Fibroblast of lung (primary cell): ENCODE results near the gene KCNRG.

ENCODE experiments used
- CTCF ChIP-seq, 2 donors: IDR thresholded peaks in 1 of 2; conservative IDR thresholded peaks in 1 of 2; 1 replicate in 1 of 2; 2 replicates in 1 of 2; pipeline ENCODE4 v1.5.1; 2011 to 2012; ENCODE audit warnings: low read length in 2 of 2, control low read depth in 1 of 2, inconsistent platforms in 1 of 2, low read depth in 1 of 2, mild to moderate bottlenecking in 1 of 2
- EZH2 ChIP-seq: IDR thresholded peaks from 2 replicates; pipeline ENCODE4 v1.5.1; 2012; ENCODE audit warnings: low read length, control low read depth, mild to moderate bottlenecking; ENCODE audit errors: missing control alignments

GRCh38 chr13:50060718-50061117 is 45.5 kb downstream of the KCNRG start:
- no peak for TF ChIP-seq CTCF (conservative IDR thresholded peaks at IDR 0.05 in 1 of 2, IDR thresholded peaks at IDR 0.05 in 1 of 2; ENCODE audit: low read depth in 1 of 2, low read length in 2 of 2)
- no peak for TF ChIP-seq EZH2
